Activated CD8-positive, alpha-beta memory T cell treated with anti-CD3 and anti-CD28 coated beads for 24 hours (primary cell): Measurements from ENCODE around the gene ABCB8.

ENCODE experiments used
- DNase-seq: peaks from one replicate; pipeline ENCODE4 v3.0.0-alpha.2; 2020

ABCB8 gene

GRCh38 chr7:151059367-151060112 is 31.3 kb downstream of the ABCB8 start, which contains the start of gene SLC4A2:
Gene SLC4A2, plus strand, starts transcription at chr7:151059589. Its CDS starts 2,399 bp downstream, at chr7:151061988.
- DNase-seq: peak; percentile 89

GRCh38 chr7:151060113-151060415 is 31.8 kb downstream of the ABCB8 start:
- no peak for DNase-seq

- peak; percentile 65 for DNase-seq
Observed at GRCh38 chr7:151060416-151061212, 32.4 kb downstream of the ABCB8 start.

- DNase-seq: no peak
Observed at GRCh38 chr7:151061213-151062110, 33.2 kb downstream of the ABCB8 start.

GRCh38 chr7:151062111-151062398 is 33.8 kb downstream of the ABCB8 start:
- DNase-seq: no peak

GRCh38 chr7:151062399-151063211 is 34.4 kb downstream of the ABCB8 start:
- no peak for DNase-seq

- no peak for DNase-seq
Observed at GRCh38 chr7:151063212-151063561, 34.9 kb downstream of the ABCB8 start.

- DNase-seq: no peak
Observed at GRCh38 chr7:151064454-151064853, 36.2 kb downstream of the ABCB8 start.

GRCh38 chr7:151064993-151065392 is 36.7 kb downstream of the ABCB8 start:
- no peak for DNase-seq

- DNase-seq: no peak
Observed at GRCh38 chr7:151065516-151065915, 37.3 kb downstream of the ABCB8 start.

- no peak for DNase-seq
Observed at GRCh38 chr7:151066273-151066974, 38.2 kb downstream of the ABCB8 start.

- no peak for DNase-seq
Observed at GRCh38 chr7:151068069-151068773, 40.0 kb downstream of the ABCB8 start.

- DNase-seq: no peak
Observed at GRCh38 chr7:151069841-151070573, 41.8 kb downstream of the ABCB8 start.

- DNase-seq: no peak
Observed at GRCh38 chr7:151070574-151070960, 42.3 kb downstream of the ABCB8 start.

GRCh38 chr7:151071032-151071866 is 43.0 kb downstream of the ABCB8 start:
- DNase-seq: no peak

GRCh38 chr7:151073990-151074389 is 45.7 kb downstream of the ABCB8 start:
- DNase-seq: no peak

GRCh38 chr7:151074817-151075661 is 46.8 kb downstream of the ABCB8 start:
- no peak for DNase-seq

- no peak for DNase-seq
Observed at GRCh38 chr7:151075662-151075971, 47.4 kb downstream of the ABCB8 start.

GRCh38 chr7:151075978-151076426 is 47.8 kb downstream of the ABCB8 start:
- DNase-seq: no peak
